B cell (primary cell): ENCODE measurements around the gene S1PR1.

Source experiments
- CTCF ChIP-seq: fragments of 200-600 bp; IDR thresholded peaks from one replicate; pipeline ENCODE4 v1.8.0; 2022; ENCODE audit warnings: antibody characterized with exemption, mild to moderate bottlenecking
- EZH2 ChIP-seq: IDR thresholded peaks from 2 replicates; pipeline ENCODE4 v1.6.1; 2012; ENCODE audit warnings: borderline replicate concordance, low read depth, mild to moderate bottlenecking, moderate library complexity, low read length; ENCODE audit not compliant: insufficient read depth, poor library complexity, severe bottlenecking

- TF ChIP-seq CTCF: no peak
- no peak for TF ChIP-seq EZH2
These were observed 17.3 kb downstream of the S1PR1 start for GRCh38 chr1:101253976-101254674.
